Colonic mucosa (tissue), 4 donors: ENCODE data around the gene MOB2. TPM values are rescaled to one million over a fixed set of nuclear protein-coding genes. Genes with fewer than 3 reads are reported as not detected.
"Not testable (repeated sequence)": the region's sequence is repeated elsewhere in the genome, so short reads cannot be mapped to it uniquely, and the experiment has no call there.

Experiments
- DNase-seq: peaks from one replicate; pipeline ENCODE4 v3.0.0-alpha.2; 2020
- H3K27ac ChIP-seq: fragments of 200-600 bp; one replicate; pipeline ENCODE4 v1.8.0; 2021
- H3K27me3 ChIP-seq: fragments of 200-600 bp; one replicate; pipeline ENCODE4 v1.8.0; 2021
- H3K36me3 ChIP-seq: fragments of 200-600 bp; one replicate; pipeline ENCODE4 v1.8.0; 2021
- H3K4me1 ChIP-seq: fragments of 200-600 bp; one replicate; pipeline ENCODE4 v1.8.0; 2021; ENCODE audit warnings: mild to moderate bottlenecking
- H3K4me3 ChIP-seq: fragments of 200-600 bp; one replicate; pipeline ENCODE4 v1.8.0; 2021
- H3K9ac ChIP-seq, 2 donors: one replicate each; pipeline ENCODE4 v1.7.0; 2013; ENCODE audit warnings: control low read depth in 2 of 2, low read depth in 2 of 2, low read length in 2 of 2
- H3K9me3 ChIP-seq: fragments of 200-600 bp; one replicate; pipeline ENCODE4 v1.8.0; 2021
- intact Hi-C: fragments of 100-400 bp; cut with DNase I; formaldehyde crosslinking; loops from one replicate; pipeline ENCODE4 v1.14.1; 2022
- total RNA-seq, 2 donors: library from RNA; stranded (reverse); fragmentation: NEBNext Ultra II Directional in 1 of 2; extraction: Animal tissue kit (Norgen Biotek cat#: 25700) in 1 of 2; gene quantifications; one replicate each; pipeline ENCODE4 v1.2.1, GENCODE V29; 2021
- TF ChIP-seq, protein P1 (sequence below): fragments of 200-600 bp; IDR thresholded peaks from one replicate; pipeline ENCODE4 v1.8.0; 2022; ENCODE audit warnings: antibody characterized with exemption, mild to moderate bottlenecking
- donor health status: healthy.
- donor health status: DM: no; HTN: no; CAD: no.
- donor health status: DM: no; HTN: no; CAD: no.

Gene MOB2
- total RNA-seq, 2 donors from 2014 or later, result 41.6 to 49.2 TPM

DNA sequence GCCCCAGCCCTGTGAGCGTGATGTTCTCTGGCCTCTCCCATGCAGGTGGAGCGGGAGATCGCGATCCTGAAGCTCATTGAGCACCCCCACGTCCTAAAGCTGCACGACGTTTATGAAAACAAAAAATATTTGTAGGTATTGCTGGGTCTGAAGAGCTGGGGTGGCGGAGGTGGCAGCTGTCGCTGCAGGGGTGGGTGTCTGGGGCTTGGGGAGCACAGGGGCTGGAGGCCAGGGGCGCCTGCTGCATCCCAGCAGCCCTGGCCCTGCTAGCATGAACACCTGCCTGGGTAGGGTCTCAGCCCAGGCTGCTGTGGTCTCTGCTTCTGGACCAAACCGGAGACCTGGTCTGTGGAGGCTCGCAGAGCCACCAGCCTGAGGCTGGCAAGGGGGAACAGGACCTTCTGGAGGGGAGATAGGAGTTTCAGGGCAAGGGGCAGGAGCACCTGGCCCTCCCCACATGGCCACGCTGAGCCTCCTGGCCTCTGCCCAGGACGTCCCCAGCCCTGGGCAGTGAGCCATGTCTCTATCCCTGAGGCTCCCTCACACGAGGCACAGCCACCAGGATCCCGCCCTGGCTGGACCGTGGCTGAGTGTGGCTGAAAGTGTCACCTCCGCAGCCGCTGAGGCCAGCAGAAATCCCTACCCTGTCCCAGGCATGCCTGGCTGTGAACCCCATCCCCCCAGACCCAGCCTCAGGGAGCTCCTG is 48.2 kb downstream of the MOB2 start:
- Histone ChIP-seq H3K9me3 (no peaks in the 10 kb centered on the region), H3K27me3 (no peaks in the 10 kb centered on the region), H3K4me3 (no peak overlapping the region), H3K9ac (no peak overlapping the region), H3K4me1 (no peaks in the 10 kb centered on the region), H3K36me3 (no peaks in the 10 kb centered on the region), H3K27ac (no peak overlapping the region)
- no peak for DNase-seq
- intact Hi-C loops, result no loop called here
- TF ChIP-seq, protein P1, sequence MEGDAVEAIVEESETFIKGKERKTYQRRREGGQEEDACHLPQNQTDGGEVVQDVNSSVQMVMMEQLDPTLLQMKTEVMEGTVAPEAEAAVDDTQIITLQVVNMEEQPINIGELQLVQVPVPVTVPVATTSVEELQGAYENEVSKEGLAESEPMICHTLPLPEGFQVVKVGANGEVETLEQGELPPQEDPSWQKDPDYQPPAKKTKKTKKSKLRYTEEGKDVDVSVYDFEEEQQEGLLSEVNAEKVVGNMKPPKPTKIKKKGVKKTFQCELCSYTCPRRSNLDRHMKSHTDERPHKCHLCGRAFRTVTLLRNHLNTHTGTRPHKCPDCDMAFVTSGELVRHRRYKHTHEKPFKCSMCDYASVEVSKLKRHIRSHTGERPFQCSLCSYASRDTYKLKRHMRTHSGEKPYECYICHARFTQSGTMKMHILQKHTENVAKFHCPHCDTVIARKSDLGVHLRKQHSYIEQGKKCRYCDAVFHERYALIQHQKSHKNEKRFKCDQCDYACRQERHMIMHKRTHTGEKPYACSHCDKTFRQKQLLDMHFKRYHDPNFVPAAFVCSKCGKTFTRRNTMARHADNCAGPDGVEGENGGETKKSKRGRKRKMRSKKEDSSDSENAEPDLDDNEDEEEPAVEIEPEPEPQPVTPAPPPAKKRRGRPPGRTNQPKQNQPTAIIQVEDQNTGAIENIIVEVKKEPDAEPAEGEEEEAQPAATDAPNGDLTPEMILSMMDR, result no peak

DNA sequence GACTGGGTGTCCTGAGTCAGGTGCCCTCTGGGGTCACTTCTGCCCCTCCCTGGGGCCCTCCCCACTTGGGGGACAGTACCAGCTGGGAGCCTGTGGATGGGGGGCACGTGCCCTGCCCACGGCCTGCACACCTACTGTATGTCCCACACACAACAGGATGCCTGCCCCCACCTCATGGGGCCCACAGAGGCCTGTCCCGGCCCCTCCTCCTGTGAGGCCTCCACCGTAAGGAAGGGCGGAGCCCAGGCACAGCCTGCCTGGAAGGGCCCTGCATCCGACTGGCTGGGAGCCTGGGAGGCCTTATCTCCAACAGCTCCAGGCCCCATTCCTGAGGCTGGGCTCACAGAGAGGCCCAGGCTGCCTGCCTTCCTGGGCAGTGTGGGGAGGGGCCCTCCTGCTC is 49.1 kb downstream of the MOB2 start:
- TF ChIP-seq, protein P1, result no peak
- Histone ChIP-seq H3K36me3 (no peaks in the 10 kb centered on the region), H3K27ac (no peak overlapping the region), H3K4me3 (no peak overlapping the region), H3K27me3 (no peaks in the 10 kb centered on the region), H3K4me1 (no peaks in the 10 kb centered on the region), H3K9me3 (no peaks in the 10 kb centered on the region), H3K9ac (no peak overlapping the region)
- no peak for DNase-seq
- intact Hi-C loops, result no loop called here

DNA sequence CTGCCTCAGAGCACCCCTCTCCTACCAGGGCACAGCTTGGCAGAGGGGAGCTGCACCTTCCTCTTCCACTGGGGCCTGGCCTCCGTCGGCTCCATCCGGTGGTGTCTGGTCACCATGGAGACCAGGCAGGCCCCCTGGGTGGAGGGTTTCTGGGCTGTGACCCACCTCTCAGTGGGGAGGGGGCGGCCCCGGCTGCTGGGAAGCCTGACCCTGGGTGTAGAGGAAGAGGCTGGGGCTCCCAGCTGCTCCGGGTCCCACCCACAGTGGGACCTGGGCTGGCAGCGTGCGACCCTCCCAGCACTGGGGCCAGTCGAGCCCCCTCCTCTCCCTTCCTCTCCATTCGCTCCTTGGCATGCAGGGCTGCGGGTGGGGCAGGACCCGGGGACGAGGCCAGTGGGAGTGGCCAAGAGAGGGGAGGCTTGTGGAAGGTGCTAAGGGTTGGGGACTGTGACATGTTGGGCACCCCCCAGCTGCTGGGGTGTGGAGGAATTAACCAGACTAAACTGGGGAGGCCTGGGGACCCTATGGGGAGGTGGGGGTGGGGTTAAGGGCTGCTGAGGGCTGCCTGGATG is 50.0 kb downstream of the MOB2 start:
- intact Hi-C loops, result no loop called here
- Histone ChIP-seq H3K4me3 (no peak overlapping the region), H3K4me1 (no peaks in the 10 kb centered on the region), H3K36me3 (no peaks in the 10 kb centered on the region), H3K9ac (no peak overlapping the region), H3K27me3 (no peaks in the 10 kb centered on the region), H3K27ac (no peak overlapping the region), H3K9me3 (no peaks in the 10 kb centered on the region)
- TF ChIP-seq, protein P1, result no peak
- DNase-seq, result no peak

DNA sequence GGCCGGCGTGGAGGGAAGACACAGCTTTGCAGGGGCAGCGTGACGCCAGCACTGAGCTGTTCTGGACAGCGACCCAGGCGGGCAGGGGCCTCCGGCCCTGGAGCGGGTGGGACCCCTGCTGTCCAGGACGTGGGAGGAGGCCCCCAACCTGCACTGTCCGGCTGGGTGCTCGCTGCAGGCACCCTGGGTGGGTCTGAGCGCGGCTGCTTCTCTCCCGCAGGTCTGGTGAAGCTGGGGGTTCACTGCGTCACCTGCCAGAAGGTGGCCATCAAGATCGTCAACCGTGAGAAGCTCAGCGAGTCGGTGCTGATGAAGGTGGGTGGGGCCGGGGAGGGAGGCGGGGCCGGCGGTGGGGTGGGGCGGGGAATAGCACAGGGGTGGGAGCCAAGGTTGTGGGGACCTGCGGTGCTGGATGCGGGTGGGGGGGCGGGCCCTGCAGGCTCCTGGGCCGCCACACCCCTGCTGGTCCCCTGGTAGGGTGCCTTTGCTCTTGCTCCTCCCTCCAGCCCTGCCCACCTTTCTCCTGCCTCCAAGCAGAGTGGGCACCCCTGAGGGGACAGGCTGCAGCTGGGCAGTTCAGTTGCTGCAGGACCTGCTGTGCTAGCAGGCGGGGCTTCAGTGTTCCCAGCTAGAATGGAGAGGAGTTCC is 50.6 kb downstream of the MOB2 start:
- no peak overlapping the region for H3K27ac ChIP-seq
- H3K4me3 ChIP-seq, result no peak overlapping the region
- H3K9me3 ChIP-seq, result no peaks in the 10 kb centered on the region
- no peaks in the 10 kb centered on the region for H3K27me3 ChIP-seq
- H3K36me3 ChIP-seq, result no peaks in the 10 kb centered on the region
- TF ChIP-seq, protein P1, result no peak
- H3K4me1 ChIP-seq, result no peaks in the 10 kb centered on the region
- no peak overlapping the region for H3K9ac ChIP-seq
- DNase-seq, result no peak
- intact Hi-C loops, result no loop called here

DNA sequence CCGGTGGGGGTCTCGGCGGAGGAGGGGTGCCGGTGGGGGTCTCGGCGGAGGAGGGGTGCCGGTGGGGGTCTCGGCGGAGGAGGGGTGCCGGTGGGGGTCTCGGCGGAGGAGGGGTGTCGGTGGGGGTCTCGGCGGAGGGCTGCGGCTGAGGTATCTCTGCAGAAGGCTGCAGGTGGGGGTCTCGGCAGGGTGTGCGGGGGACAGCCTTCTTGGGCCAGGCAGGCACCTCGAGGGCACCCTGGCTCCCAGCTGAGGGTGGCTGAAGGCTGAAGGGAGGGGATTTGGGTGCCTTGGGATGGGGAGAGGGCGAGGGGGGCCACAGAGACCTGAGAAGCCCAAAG is 51.1 kb downstream of the MOB2 start:
- H3K36me3 ChIP-seq, DNase-seq, H3K4me3 ChIP-seq, H3K4me1 ChIP-seq, H3K27ac ChIP-seq, H3K9me3 ChIP-seq, H3K27me3 ChIP-seq, H3K9ac ChIP-seq, intact Hi-C loops: not testable (repeated sequence)
